GM19099 (cell line): ENCODE measurements around the gene C14orf93.

Experiments used
- POLR2A ChIP-seq: IDR thresholded peaks from 3 replicates; pipeline ENCODE4 v1.6.1; 2011; ENCODE audit warnings: low read depth; ENCODE audit not compliant: insufficient read length; ENCODE audit errors: extremely low read depth

C14orf93 gene

DNA sequence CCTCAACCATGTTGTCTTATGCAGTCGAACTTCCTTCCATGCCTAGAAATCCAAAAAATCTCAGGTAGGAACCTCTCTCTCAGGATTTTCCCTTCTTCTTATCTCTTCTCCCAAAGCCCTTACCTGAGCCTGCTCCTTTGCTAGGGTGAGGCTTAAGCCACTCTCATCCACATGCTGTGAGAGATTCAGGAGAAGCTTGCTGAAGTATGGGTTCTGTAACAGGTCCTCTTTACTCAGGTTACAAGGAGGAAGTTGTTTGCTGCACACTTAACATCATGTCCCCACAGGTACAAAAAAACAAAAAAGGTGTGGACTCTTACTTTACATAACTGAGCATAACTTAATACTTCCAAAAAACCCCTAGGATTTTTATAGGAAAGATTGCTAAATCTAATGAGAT is 57.5 kb downstream of the C14orf93 start:
- no peak for TF ChIP-seq POLR2A

DNA sequence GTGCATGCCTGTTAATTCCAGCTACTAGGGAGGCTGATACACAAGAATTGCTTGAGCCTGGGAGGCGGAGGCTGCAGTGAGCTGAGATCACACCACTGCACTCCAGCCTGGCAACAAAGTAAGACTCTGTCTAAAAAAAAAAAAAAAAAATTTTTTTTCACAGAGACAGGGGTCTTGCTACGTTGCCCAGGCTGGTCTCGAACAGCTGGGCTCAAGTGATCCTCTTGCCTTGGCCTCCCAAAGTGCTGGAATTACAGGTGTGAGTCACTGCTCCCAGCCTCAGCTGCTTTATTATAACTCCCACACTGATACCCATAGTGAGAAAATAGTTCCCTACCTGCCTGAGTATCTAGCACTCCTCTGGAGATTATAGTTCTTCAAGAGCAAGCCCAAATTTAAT is 64.3 kb downstream of the C14orf93 start:
- TF ChIP-seq POLR2A, result no peak

GRCh38 chr14:22939684-22940083 is 70.3 kb downstream of the C14orf93 start:
- TF ChIP-seq POLR2A, result no peak
